ENCODE measurements around the gene PWP1. TPM values are rescaled to one million over a fixed set of nuclear protein-coding genes. Genes with fewer than 3 reads are reported as not detected.
A peak's percentile ranks its signal among the peaks of the same experiment; 100 is the strongest.
"Not testable (repeated sequence)": the region's sequence is repeated elsewhere in the genome, so short reads cannot be mapped to it uniquely, and the experiment has no call there.

Gene PWP1
- total RNA-seq, 3 donors from 2014 or later (not counting 1 experiment from before 2014, with no cell fraction given): 22.2 to 26.5 (median 26.3) TPM

DNA sequence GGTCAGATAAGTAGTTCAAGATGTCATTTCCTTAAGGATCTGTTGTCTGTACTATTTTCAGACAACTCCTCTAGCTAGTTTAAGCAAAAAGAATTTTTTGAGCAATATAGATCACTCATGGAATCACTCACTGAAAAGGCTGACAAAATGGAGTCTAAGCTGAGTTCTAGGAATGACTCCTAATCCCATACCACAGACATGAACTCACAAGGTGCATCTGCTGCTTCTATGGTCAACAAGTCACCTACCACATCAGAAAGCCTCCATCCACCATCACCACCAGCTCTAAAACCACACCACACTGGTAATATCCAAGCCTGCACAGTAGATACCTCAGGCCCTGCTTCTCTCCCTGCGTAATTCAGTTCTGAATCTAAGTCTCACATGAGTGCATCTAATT is 33.0 kb downstream of the PWP1 start:
- no peaks in the 10 kb centered on the region for H3K4me1 ChIP-seq (ENCODE audit: control insufficient read depth, insufficient read depth, low read length)

DNA sequence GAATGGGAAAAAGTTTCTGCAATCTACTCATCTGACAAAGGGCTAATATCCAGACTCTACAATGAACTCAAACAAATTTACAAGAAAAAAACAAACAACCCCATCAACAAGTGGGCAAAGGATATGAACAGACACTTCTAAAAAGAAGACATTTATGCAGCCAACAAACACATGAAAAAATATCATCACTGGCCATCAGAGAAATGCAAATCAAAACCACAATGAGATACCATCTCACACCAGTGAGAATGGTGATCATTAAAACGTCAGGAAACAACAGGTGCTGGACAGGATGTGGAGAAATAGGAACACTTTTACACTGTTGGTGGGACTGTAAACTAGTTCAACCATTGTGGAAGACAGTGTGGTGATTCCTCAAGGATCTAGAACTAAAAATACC is 41.7 kb downstream of the PWP1 start:
- H3K4me3 Mint-ChIP-seq; H3K9me3 Mint-ChIP-seq; H3K4me1 Mint-ChIP-seq; H3K27me3 Mint-ChIP-seq (ENCODE audit: low read depth in 2 of 2); H3K27ac Mint-ChIP-seq; intact Hi-C loops (cut with micrococcal nuclease); H3K36me3 Mint-ChIP-seq; H3K36me3 ChIP-seq (ENCODE audit: control insufficient read depth, insufficient read depth, low read length); DNase-seq; H3K4me3 ChIP-seq (ENCODE audit: low read length); H3K9me3 ChIP-seq (ENCODE audit: control insufficient read depth, insufficient read depth, low read length); ATAC-seq; H3K4me1 ChIP-seq (ENCODE audit: control insufficient read depth, insufficient read depth, low read length); H3K27me3 ChIP-seq (ENCODE audit: control insufficient read depth, insufficient read depth, low read length); H3K27ac ChIP-seq (ENCODE audit: low read length): not testable (repeated sequence)
- WGBS (ENCODE audit: insufficient coverage): no CpG with 5 or more reads among the region's 1 CpG

More for the DNA sequence above, 33.0 kb downstream of the PWP1 start:
- Mint-ChIP-seq H3K4me1 (no peaks in the 10 kb centered on the region), H3K36me3 (no peaks in the 10 kb centered on the region), H3K4me3 (no peak overlapping the region), H3K27ac (no peak overlapping the region), H3K27me3 (ENCODE audit: low read depth in 2 of 2) (no peaks in the 10 kb centered on the region), H3K9me3 (no peaks in the 10 kb centered on the region)
- H3K9me3 ChIP-seq (ENCODE audit: control insufficient read depth, insufficient read depth, low read length): no peaks in the 10 kb centered on the region
- no peak overlapping the region for H3K27ac ChIP-seq (ENCODE audit: low read length)
- intact Hi-C loops (cut with micrococcal nuclease): no loop called here
- 67% methylated on average over 1 of the region's 1 CpG for WGBS (ENCODE audit: insufficient coverage)
- no peak overlapping the region for H3K4me3 ChIP-seq (ENCODE audit: low read length)
- ATAC-seq (no peak), DNase-seq (no peak)
- peaks cover 22% of the 10 kb centered on the region for H3K36me3 ChIP-seq (ENCODE audit: control insufficient read depth, insufficient read depth, low read length)
- no peaks in the 10 kb centered on the region for H3K27me3 ChIP-seq (ENCODE audit: control insufficient read depth, insufficient read depth, low read length)
- TF ChIP-seq, protein P1, sequence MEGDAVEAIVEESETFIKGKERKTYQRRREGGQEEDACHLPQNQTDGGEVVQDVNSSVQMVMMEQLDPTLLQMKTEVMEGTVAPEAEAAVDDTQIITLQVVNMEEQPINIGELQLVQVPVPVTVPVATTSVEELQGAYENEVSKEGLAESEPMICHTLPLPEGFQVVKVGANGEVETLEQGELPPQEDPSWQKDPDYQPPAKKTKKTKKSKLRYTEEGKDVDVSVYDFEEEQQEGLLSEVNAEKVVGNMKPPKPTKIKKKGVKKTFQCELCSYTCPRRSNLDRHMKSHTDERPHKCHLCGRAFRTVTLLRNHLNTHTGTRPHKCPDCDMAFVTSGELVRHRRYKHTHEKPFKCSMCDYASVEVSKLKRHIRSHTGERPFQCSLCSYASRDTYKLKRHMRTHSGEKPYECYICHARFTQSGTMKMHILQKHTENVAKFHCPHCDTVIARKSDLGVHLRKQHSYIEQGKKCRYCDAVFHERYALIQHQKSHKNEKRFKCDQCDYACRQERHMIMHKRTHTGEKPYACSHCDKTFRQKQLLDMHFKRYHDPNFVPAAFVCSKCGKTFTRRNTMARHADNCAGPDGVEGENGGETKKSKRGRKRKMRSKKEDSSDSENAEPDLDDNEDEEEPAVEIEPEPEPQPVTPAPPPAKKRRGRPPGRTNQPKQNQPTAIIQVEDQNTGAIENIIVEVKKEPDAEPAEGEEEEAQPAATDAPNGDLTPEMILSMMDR (IDR thresholded peaks at IDR 0.05): no peak

DNA sequence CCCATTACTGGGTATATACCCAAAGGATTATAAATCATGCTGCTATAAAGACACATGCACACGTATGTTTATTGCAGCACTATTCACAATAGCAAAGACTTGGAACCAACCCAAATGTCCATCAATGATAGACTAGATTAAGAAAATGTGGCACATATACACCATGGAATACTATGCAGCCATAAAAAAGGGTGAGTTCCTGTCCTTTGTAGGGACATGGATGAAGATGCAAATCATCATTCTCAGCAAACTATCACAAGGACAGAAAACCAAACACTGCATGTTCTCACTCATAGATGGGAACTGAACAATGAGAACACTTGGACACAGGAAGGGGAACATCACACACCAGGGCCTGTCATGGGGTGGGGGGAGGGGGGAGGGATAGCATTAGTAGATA is 42.1 kb downstream of the PWP1 start:
- H3K27ac ChIP-seq (ENCODE audit: low read length); H3K27me3 ChIP-seq (ENCODE audit: control insufficient read depth, insufficient read depth, low read length); H3K27me3 Mint-ChIP-seq (ENCODE audit: low read depth in 2 of 2); H3K9me3 ChIP-seq (ENCODE audit: control insufficient read depth, insufficient read depth, low read length); H3K4me1 Mint-ChIP-seq; H3K4me3 ChIP-seq (ENCODE audit: low read length); DNase-seq; H3K9me3 Mint-ChIP-seq; H3K4me1 ChIP-seq (ENCODE audit: control insufficient read depth, insufficient read depth, low read length); H3K27ac Mint-ChIP-seq; H3K36me3 ChIP-seq (ENCODE audit: control insufficient read depth, insufficient read depth, low read length); intact Hi-C loops (cut with micrococcal nuclease); ATAC-seq; H3K4me3 Mint-ChIP-seq; H3K36me3 Mint-ChIP-seq: not testable (repeated sequence)
- WGBS (ENCODE audit: insufficient coverage): no CpG with 5 or more reads among the region's 1 CpG

DNA sequence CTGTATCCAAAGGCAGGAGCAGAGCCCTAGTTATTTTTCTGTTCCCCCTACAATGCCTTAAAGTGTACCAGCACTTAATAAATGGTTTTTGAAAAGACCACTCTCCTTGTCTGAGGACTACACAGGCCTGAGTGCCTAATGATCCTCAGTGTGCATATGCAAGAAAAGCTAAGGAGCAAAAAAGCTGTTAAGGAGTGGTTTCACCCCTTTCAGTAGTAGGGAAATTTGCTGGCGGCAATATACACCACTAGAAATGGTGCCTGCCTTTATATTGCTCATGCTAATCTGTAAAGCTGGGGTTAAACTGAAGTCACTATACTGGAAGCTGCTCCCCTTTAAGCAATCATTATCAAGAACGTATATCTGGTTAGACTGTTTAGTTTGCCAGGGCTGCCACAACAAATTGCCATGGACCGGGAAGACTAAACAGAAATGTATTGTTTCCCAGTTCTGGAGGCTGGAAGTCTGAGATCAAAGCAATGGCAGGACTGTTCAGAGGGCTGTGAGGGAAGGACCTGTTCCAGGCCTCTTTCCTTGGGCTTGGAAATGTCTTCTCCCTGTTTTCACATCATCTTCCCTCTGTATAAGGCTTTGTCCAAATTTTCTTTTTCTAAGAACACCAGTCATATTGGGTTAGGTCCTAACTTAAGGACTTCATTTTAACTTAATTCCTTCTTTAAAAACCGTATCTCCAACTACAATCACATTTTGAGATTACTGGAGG is 45.2 kb downstream of the PWP1 start:
- Mint-ChIP-seq H3K36me3 (peaks cover 16% of the 10 kb centered on the region), H3K27ac (no peak overlapping the region), H3K9me3 (no peaks in the 10 kb centered on the region), H3K4me1 (no peaks in the 10 kb centered on the region), H3K27me3 (ENCODE audit: low read depth in 2 of 2) (no peaks in the 10 kb centered on the region), H3K4me3 (no peak overlapping the region)
- H3K9me3 ChIP-seq (ENCODE audit: control insufficient read depth, insufficient read depth, low read length): no peaks in the 10 kb centered on the region
- DNase-seq (no peak), ATAC-seq (no peak)
- no peaks in the 10 kb centered on the region for H3K27me3 ChIP-seq (ENCODE audit: control insufficient read depth, insufficient read depth, low read length)
- no peaks in the 10 kb centered on the region for H3K4me1 ChIP-seq (ENCODE audit: control insufficient read depth, insufficient read depth, low read length)
- TF ChIP-seq, protein P1 (IDR thresholded peaks at IDR 0.05): no peak
- no peak overlapping the region for H3K4me3 ChIP-seq (ENCODE audit: low read length)
- intact Hi-C loops (cut with micrococcal nuclease): no loop called here
- 98% methylated on average over 3 of the region's 4 CpGs for WGBS (ENCODE audit: insufficient coverage)
- peak overlapping the region; percentile 71 for H3K27ac ChIP-seq (ENCODE audit: low read length)
- peaks cover 30% of the 10 kb centered on the region for H3K36me3 ChIP-seq (ENCODE audit: control insufficient read depth, insufficient read depth, low read length)

Data from natural killer cell (primary cell).